ENCODE results near the gene DGKE.

DGKE gene

GRCh38 chr17:56918916-56919315 is 85.0 kb downstream of the DGKE start:
- no peak for DNase-seq
